ENCODE measurements around the gene RAB19.

GRCh38 chr7:140453273-140453672, 49.4 kb downstream of the RAB19 start:
- TF ChIP-seq CTCF (IDR thresholded peaks at IDR 0.05) (no peak), EP300 (IDR thresholded peaks at IDR 0.05) (no peak), POLR2AphosphoS5 (IDR thresholded peaks at IDR 0.05) (no peak)
